ENCODE measurements around the gene CCDC158. TPM values are rescaled to one million over a fixed set of nuclear protein-coding genes. Genes with fewer than 3 reads are reported as not detected.

The CCDC158 gene
- total and polyA plus RNA-seq, 2 donors (not counting 1 experiment from before 2014, with no cell fraction given) = not detected

GRCh38 chr4:76342803-76343202, 78.1 kb downstream of the CCDC158 start:
- peaks cover 8% of the 10 kb centered on the region for H3K27me3 Mint-ChIP-seq
- WGBS (ENCODE audit: insufficient coverage) = no CpG with 5 or more reads among the region's 2 CpGs
- no peak for TF ChIP-seq EZH2 (IDR thresholded peaks at IDR 0.05; ENCODE audit: borderline replicate concordance, insufficient read depth, low read depth, low read length, poor library complexity, severe bottlenecking)
- no peaks in the 10 kb centered on the region for H3K79me2 ChIP-seq (ENCODE audit: control insufficient read depth, insufficient read depth, low read length)
- no peaks in the 10 kb centered on the region for H3K4me1 Mint-ChIP-seq
- no peak overlapping the region for H3K27ac ChIP-seq (ENCODE audit: low read length in 2 of 2)
- H3K27me3 ChIP-seq (replicated peaks in 1 of 4; ENCODE audit: control extremely low read depth in 1 of 4, control insufficient read depth in 3 of 4, insufficient read depth in 4 of 4, low read length in 3 of 4) = no peaks in the 10 kb centered on the region
- H3K4me3 Mint-ChIP-seq = no peak overlapping the region
- no peak overlapping the region for H2AFZ ChIP-seq (ENCODE audit: insufficient read depth, low read depth, low read length, poor library complexity, severe bottlenecking)
- no peaks in the 10 kb centered on the region for H4K20me1 ChIP-seq (ENCODE audit: control insufficient read depth, insufficient read depth, low read length, poor library complexity, severe bottlenecking)
- H3K9me3 Mint-ChIP-seq (ENCODE audit: insufficient read depth) = no peaks in the 10 kb centered on the region
- no peaks in the 10 kb centered on the region for H3K36me3 ChIP-seq (replicated peaks in 1 of 2; ENCODE audit: control extremely low read depth in 1 of 2, control insufficient read depth in 1 of 2, extremely low read depth in 1 of 2, insufficient read depth in 2 of 2, low read length in 1 of 2)
- H3K27ac Mint-ChIP-seq = no peak overlapping the region
- DNase-seq (no peak), ATAC-seq (ENCODE audit: low read depth) (no peak)
- peaks cover 0 to under 1% (median 0%) of the 10 kb centered on the region in 3 donors for H3K9me3 ChIP-seq (ENCODE audit: control extremely low read depth in 1 of 3, control insufficient read depth in 2 of 3, insufficient read depth in 1 of 3, low read length in 2 of 3)
- H3K4me1 ChIP-seq (ENCODE audit: control insufficient read depth in 2 of 2, insufficient read depth in 2 of 2, low read length in 2 of 2) = no peaks in the 10 kb centered on the region
- no peak overlapping the region for H3K9ac ChIP-seq (ENCODE audit: low read length)
- no peak overlapping the region for H3K4me3 ChIP-seq (ENCODE audit: control extremely low read depth in 1 of 5, extremely low read depth in 1 of 5, insufficient read depth in 1 of 5, low read depth in 2 of 5, low read length in 4 of 5)
- intact Hi-C loops (cut with micrococcal nuclease) = no loop called here
- ChIA-PET POLR2A (no interaction called here), CTCF (no interaction called here)
- H3K4me2 ChIP-seq (replicated peaks; ENCODE audit: low read depth, low read length, poor library complexity, severe bottlenecking) = no peak overlapping the region

GRCh38 chr4:76342191-76342590, 78.8 kb downstream of the CCDC158 start:
- Histone ChIP-seq H3K9me3 (ENCODE audit: control extremely low read depth in 1 of 3, control insufficient read depth in 2 of 3, insufficient read depth in 1 of 3, low read length in 2 of 3) (no peaks in the 10 kb centered on the region), H3K27ac (ENCODE audit: low read length in 2 of 2) (no peak overlapping the region), H3K36me3 (replicated peaks in 1 of 2; ENCODE audit: control extremely low read depth in 1 of 2, control insufficient read depth in 1 of 2, extremely low read depth in 1 of 2, insufficient read depth in 2 of 2, low read length in 1 of 2) (no peaks in the 10 kb centered on the region), H2AFZ (ENCODE audit: insufficient read depth, low read depth, low read length, poor library complexity, severe bottlenecking) (no peak overlapping the region), H3K4me3 (ENCODE audit: control extremely low read depth in 1 of 5, extremely low read depth in 1 of 5, insufficient read depth in 1 of 5, low read depth in 2 of 5, low read length in 4 of 5) (no peak overlapping the region), H3K4me1 (ENCODE audit: control insufficient read depth in 2 of 2, insufficient read depth in 2 of 2, low read length in 2 of 2) (no peaks in the 10 kb centered on the region), H4K20me1 (ENCODE audit: control insufficient read depth, insufficient read depth, low read length, poor library complexity, severe bottlenecking) (no peaks in the 10 kb centered on the region), H3K27me3 (replicated peaks in 1 of 4; ENCODE audit: control extremely low read depth in 1 of 4, control insufficient read depth in 3 of 4, insufficient read depth in 4 of 4, low read length in 3 of 4) (no peaks in the 10 kb centered on the region), H3K9ac (ENCODE audit: low read length) (no peak overlapping the region), H3K79me2 (ENCODE audit: control insufficient read depth, insufficient read depth, low read length) (no peaks in the 10 kb centered on the region), H3K4me2 (replicated peaks; ENCODE audit: low read depth, low read length, poor library complexity, severe bottlenecking) (no peak overlapping the region)
- ChIA-PET CTCF (no interaction called here), POLR2A (no interaction called here)
- WGBS (ENCODE audit: insufficient coverage) = no CpG with 5 or more reads among the region's 1 CpG
- no peaks in the 10 kb centered on the region for H3K9me3 Mint-ChIP-seq (ENCODE audit: insufficient read depth)
- no peak for TF ChIP-seq EZH2 (IDR thresholded peaks at IDR 0.05; ENCODE audit: borderline replicate concordance, insufficient read depth, low read depth, low read length, poor library complexity, severe bottlenecking)
- TF ChIP-seq, protein P1, sequence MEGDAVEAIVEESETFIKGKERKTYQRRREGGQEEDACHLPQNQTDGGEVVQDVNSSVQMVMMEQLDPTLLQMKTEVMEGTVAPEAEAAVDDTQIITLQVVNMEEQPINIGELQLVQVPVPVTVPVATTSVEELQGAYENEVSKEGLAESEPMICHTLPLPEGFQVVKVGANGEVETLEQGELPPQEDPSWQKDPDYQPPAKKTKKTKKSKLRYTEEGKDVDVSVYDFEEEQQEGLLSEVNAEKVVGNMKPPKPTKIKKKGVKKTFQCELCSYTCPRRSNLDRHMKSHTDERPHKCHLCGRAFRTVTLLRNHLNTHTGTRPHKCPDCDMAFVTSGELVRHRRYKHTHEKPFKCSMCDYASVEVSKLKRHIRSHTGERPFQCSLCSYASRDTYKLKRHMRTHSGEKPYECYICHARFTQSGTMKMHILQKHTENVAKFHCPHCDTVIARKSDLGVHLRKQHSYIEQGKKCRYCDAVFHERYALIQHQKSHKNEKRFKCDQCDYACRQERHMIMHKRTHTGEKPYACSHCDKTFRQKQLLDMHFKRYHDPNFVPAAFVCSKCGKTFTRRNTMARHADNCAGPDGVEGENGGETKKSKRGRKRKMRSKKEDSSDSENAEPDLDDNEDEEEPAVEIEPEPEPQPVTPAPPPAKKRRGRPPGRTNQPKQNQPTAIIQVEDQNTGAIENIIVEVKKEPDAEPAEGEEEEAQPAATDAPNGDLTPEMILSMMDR (IDR thresholded peaks at IDR 0.05) = no peak
- H3K27me3 Mint-ChIP-seq = peaks cover 8% of the 10 kb centered on the region
- intact Hi-C loops (cut with micrococcal nuclease) = no loop called here
- no peak for ATAC-seq (ENCODE audit: low read depth)
- no peaks in the 10 kb centered on the region for H3K4me1 Mint-ChIP-seq
- H3K27ac Mint-ChIP-seq = no peak overlapping the region
- DNase-seq = no peak
- H3K4me3 Mint-ChIP-seq = no peak overlapping the region

All from B cell (primary cell).